Gastroesophageal sphincter (tissue), 4 donors: ENCODE measurements around the gene GINM1. TPM values are rescaled to one million over a fixed set of nuclear protein-coding genes. Genes with fewer than 3 reads are reported as not detected.

Experiments
- ATAC-seq: fragments of 150-250 bp; one replicate; pipeline ENCODE4 v1.9.1; 2016; ENCODE audit warnings: mild to moderate bottlenecking, moderate library complexity
- H3K27ac ChIP-seq, 4 donors: fragments of 200-600 bp; sonication (generic) in 3 of 4; 1 replicate in 3 of 4; 2 replicates in 1 of 4; pipeline ENCODE4 v1.5.1; 2016 to 2019
- H3K27me3 ChIP-seq: fragments of 200-600 bp; sonication (generic); one replicate; pipeline ENCODE4 v1.5.1; 2019
- H3K36me3 ChIP-seq, 2 donors: fragments of 200-600 bp; sonication (generic); one replicate each; pipeline ENCODE4 v1.5.1; 2019; ENCODE audit warnings: control low read depth in 1 of 2
- H3K4me1 ChIP-seq, 3 donors: fragments of 200-600 bp; sonication (generic); 1 replicate in 2 of 3; 2 replicates in 1 of 3; pipeline ENCODE4 v1.5.1; 2016 to 2019; ENCODE audit warnings: control low read depth in 2 of 3
- H3K4me3 ChIP-seq, 2 donors: fragments of 200-600 bp; sonication (generic); one replicate each; pipeline ENCODE4 v1.5.1; 2019; ENCODE audit warnings: mild to moderate bottlenecking in 1 of 2, moderate library complexity in 1 of 2
- H3K9me3 ChIP-seq, 3 donors: fragments of 200-600 bp; sonication (generic); one replicate each; pipeline ENCODE4 v1.5.1; 2017 to 2019; ENCODE audit warnings: control low read depth in 2 of 3
- EP300 ChIP-seq: sonication (generic); formaldehyde crosslinking; IDR thresholded peaks from one replicate; pipeline ENCODE4 v1.6.1; 2017; ENCODE audit warnings: antibody characterized with exemption, mild to moderate bottlenecking
- POLR2A ChIP-seq, 2 donors: fragments of 450-650 bp; IDR thresholded peaks; one replicate each; pipeline ENCODE4 v1.6.1; 2017; ENCODE audit warnings: antibody characterized with exemption in 2 of 2, mild to moderate bottlenecking in 2 of 2, moderate library complexity in 1 of 2
- POLR2AphosphoS5 ChIP-seq: sonication (generic); formaldehyde crosslinking; IDR thresholded peaks from one replicate; pipeline ENCODE4 v1.6.1; 2017; ENCODE audit warnings: antibody characterized with exemption
- WGBS, 2 donors: methylation state at CpG; one replicate each; pipeline ENCODE4 v1.1.5; 2018; ENCODE audit warnings: low coverage in 1 of 2; 5-methylcytosine and 5-hydroxymethylcytosine counted together
- total RNA-seq, 4 donors: library from RNA; depleted of rRNA; stranded (reverse); fragments of >200 nt; gene quantifications; one replicate each; pipeline ENCODE4 v1.1.0, GENCODE V29; 2016
- TF ChIP-seq, protein P1 (sequence below), 4 experiments: fragments of 200-600 bp in 2 of 4; fragments of 450-650 bp in 2 of 4; sonication (generic) in 1 of 4; IDR thresholded peaks; one replicate each; pipeline ENCODE4 v1.5.1; 2017 to 2019; ENCODE audit warnings: antibody characterized with exemption in 4 of 4, mild to moderate bottlenecking in 2 of 4, moderate library complexity in 2 of 4

GINM1 gene
- total RNA-seq, 4 donors from 2014 or later: 53.0 to 80.8 (median 62.4) TPM

DNA sequence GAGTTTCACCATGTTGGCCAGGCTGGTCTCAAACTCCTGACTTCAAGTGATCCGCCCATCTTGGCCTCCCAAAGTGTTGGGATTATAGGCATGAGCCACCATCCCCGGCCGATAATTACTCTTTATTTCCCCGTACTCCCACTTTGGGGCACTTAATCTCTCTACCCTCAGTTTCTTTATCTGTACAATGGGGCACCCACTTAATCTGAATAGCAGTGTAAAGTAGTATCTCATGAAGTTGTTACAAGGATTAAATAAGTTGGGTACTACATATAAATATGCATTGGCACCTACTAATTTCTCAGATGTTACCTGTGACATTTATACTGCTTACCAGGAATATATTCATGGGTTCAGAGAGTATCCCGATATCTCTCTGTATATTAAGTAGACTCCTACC lies 15.2 kb downstream of the GINM1 start:
- H3K9me3 ChIP-seq: no peaks in the 10 kb centered on the region
- H3K27ac ChIP-seq: no peak overlapping the region
- H3K4me3 ChIP-seq: no peak overlapping the region
- H3K4me1 ChIP-seq: no peaks in the 10 kb centered on the region
- H3K36me3 ChIP-seq: peaks cover 5 to 92% of the 10 kb centered on the region in 2 donors
- WGBS, 2 donors: 88 to 92% methylated on average over 5 of the region's 5 CpGs
- TF ChIP-seq POLR2A (IDR thresholded peaks at IDR 0.05) (no peak), EP300 (no peak), POLR2AphosphoS5 (no peak)
- no peaks in the 10 kb centered on the region for H3K27me3 ChIP-seq
- ATAC-seq: no peak

DNA sequence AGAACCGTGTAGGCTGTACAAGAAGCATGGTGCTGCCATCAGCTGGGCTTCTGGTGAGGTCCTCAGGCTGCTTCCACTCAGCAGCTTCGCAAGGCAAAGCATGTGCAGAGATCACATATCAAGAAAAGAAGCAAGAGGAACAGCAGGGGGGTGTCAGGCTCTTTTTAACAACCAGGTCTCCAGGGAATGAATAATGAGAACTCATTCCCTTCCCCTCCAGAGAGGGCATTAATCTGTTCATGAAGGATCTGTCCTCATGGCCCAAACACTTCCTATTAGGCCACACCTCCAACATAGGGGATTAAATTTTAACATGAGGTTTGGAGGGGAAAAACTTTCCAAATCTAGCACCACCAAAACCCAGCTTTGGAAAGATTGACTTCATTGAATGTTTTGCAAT lies 20.0 kb downstream of the GINM1 start:
- TF ChIP-seq EP300 (no peak), POLR2A (IDR thresholded peaks at IDR 0.05) (no peak), POLR2AphosphoS5 (no peak)
- TF ChIP-seq, protein P1, sequence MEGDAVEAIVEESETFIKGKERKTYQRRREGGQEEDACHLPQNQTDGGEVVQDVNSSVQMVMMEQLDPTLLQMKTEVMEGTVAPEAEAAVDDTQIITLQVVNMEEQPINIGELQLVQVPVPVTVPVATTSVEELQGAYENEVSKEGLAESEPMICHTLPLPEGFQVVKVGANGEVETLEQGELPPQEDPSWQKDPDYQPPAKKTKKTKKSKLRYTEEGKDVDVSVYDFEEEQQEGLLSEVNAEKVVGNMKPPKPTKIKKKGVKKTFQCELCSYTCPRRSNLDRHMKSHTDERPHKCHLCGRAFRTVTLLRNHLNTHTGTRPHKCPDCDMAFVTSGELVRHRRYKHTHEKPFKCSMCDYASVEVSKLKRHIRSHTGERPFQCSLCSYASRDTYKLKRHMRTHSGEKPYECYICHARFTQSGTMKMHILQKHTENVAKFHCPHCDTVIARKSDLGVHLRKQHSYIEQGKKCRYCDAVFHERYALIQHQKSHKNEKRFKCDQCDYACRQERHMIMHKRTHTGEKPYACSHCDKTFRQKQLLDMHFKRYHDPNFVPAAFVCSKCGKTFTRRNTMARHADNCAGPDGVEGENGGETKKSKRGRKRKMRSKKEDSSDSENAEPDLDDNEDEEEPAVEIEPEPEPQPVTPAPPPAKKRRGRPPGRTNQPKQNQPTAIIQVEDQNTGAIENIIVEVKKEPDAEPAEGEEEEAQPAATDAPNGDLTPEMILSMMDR (IDR thresholded peaks at IDR 0.05): no peak
- H3K9me3 ChIP-seq: no peaks in the 10 kb centered on the region
- WGBS, 2 donors: 100% methylated on average over 1 of the region's 2 CpGs
- H3K36me3 ChIP-seq: peaks cover 2 to 99% of the 10 kb centered on the region in 2 donors
- no peak overlapping the region for H3K4me3 ChIP-seq
- no peak overlapping the region for H3K27ac ChIP-seq
- H3K4me1 ChIP-seq: no peaks in the 10 kb centered on the region
- ATAC-seq: no peak
- H3K27me3 ChIP-seq: no peaks in the 10 kb centered on the region

DNA sequence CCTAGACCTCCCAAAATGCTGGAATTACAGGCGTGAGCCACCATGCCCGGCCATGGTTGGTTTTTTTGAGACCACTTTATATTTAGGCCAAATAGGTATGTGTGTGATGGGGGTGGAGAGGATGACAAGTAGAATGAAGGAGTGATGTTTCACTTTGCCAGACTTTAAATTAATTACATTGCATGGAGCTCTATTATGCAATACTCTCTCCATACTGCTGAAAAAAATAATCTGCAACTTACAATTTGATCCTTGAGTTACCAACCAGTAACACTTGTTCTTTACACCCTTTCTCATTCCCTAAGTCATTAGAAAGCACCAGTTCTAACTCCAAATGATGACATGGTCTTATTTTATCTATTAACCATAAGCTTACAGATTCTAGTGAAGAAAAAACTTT lies 26.8 kb downstream of the GINM1 start:
- WGBS, 2 donors: 74 to 100% methylated on average over 2 of the region's 2 CpGs
- Histone ChIP-seq H3K27ac (no peak overlapping the region), H3K27me3 (no peaks in the 10 kb centered on the region), H3K36me3 (peaks cover 0 to 97% of the 10 kb centered on the region in 2 donors), H3K4me3 (no peak overlapping the region), H3K9me3 (no peaks in the 10 kb centered on the region), H3K4me1 (no peaks in the 10 kb centered on the region)
- ATAC-seq: no peak
- TF ChIP-seq EP300: no peak
- TF ChIP-seq, protein P1 (IDR thresholded peaks at IDR 0.05): no peak
- TF ChIP-seq POLR2A (IDR thresholded peaks at IDR 0.05): no peak
- no peak for TF ChIP-seq POLR2AphosphoS5

DNA sequence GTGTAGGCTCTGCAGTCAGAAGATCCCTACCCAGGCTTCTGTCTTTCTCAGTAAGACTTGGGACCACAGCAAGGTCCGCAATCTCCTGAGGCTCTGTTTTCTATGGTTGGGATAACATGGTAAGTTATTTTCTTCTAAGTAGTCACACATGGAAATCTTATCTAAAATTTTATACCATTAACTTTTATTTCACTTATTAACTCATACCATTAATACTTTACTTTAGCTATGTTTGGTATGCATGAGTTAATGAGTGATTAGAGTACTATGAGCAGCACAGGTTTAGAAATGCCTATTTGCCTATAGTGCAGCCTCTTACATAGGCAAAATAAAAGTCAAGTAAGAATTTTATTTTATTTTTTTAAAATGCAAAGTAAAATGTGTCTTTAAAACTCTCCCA lies 27.2 kb downstream of the GINM1 start:
- Histone ChIP-seq H3K27ac (no peak overlapping the region), H3K27me3 (no peaks in the 10 kb centered on the region), H3K4me3 (no peak overlapping the region), H3K9me3 (no peaks in the 10 kb centered on the region), H3K4me1 (no peaks in the 10 kb centered on the region), H3K36me3 (peaks cover 0 to 97% of the 10 kb centered on the region in 2 donors)
- ATAC-seq: no peak
- TF ChIP-seq POLR2AphosphoS5: no peak
- TF ChIP-seq, protein P1 (IDR thresholded peaks at IDR 0.05): no peak
- WGBS, 2 donors: 100% methylated on average over 1 of the region's 1 CpG

DNA sequence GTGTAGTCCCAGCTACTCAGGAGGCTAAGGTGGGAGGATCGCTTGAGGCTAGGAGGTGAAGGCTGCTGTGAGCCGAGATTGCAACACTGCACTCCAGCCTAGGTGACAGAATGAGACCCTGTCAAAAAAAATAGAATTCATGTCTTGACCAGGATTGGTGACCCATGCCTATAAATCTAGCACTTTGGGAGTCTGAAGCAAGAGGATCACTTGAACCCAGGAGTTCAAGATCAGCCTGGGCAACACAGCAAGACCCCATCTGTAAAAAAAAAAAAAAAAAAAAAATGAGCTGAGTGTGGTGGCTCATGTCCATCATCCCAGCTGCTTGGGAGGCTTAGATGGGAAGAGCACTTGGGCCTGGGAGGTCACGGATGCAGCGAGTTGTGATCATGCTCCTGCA lies 34.3 kb downstream of the GINM1 start:
- TF ChIP-seq POLR2AphosphoS5 (no peak), POLR2A (IDR thresholded peaks at IDR 0.05) (no peak), EP300 (no peak)
- TF ChIP-seq, protein P1 (IDR thresholded peaks at IDR 0.05): no peak
- H3K27me3 ChIP-seq: no peaks in the 10 kb centered on the region
- WGBS, 2 donors: 93 to 100% methylated on average over 3 to 4 of the region's 4 CpGs
- H3K27ac ChIP-seq: no peak overlapping the region
- H3K36me3 ChIP-seq: peaks cover 0 to 72% of the 10 kb centered on the region in 2 donors
- no peaks in the 10 kb centered on the region for H3K9me3 ChIP-seq
- no peak for ATAC-seq
- H3K4me3 ChIP-seq: no peak overlapping the region
- no peaks in the 10 kb centered on the region for H3K4me1 ChIP-seq
